Common myeloid progenitor, CD34-positive (primary cell): ENCODE data around the gene C9orf78.

Source experiments
- CTCF ChIA-PET: fragments of 350-600 bp; sonication (Branson Sonifier 250); formaldehyde crosslinking; loops from one replicate; lab custom pipeline; 2021; ENCODE audit warnings: antibody characterized with exemption; lab: Charles Lee
- POLR2A ChIA-PET: fragments of 350-600 bp; sonication (Branson Sonifier 250); formaldehyde crosslinking; loops from one replicate; lab custom pipeline; 2021; ENCODE audit warnings: antibody characterized with exemption; lab: Charles Lee
- DNase-seq, 3 donors: peaks; one replicate each; pipeline versions ENCODE4 v3.0.0 to v3.0.0-alpha.2; 2013
- H3K27ac ChIP-seq, 2 experiments: 1 replicate in 1 of 2; 2 replicates in 1 of 2; pipeline ENCODE4 v1.7.0; 2013; ENCODE audit warnings: inconsistent platforms in 2 of 2, low read length in 2 of 2, mild to moderate bottlenecking in 2 of 2, low read depth in 1 of 2, moderate library complexity in 1 of 2; ENCODE audit not compliant: severe bottlenecking in 2 of 2, insufficient read depth in 1 of 2, poor library complexity in 1 of 2
- H3K27me3 ChIP-seq, 5 experiments: replicated peaks in 2 of 5; 1 replicate in 3 of 5; 2 replicates in 2 of 5; pipeline versions ENCODE4 v1.6.1 to v1.7.0; 2013; ENCODE audit warnings: low read length in 4 of 5, mild to moderate bottlenecking in 2 of 5, moderate library complexity in 2 of 5, inconsistent platforms in 1 of 5; ENCODE audit not compliant: insufficient read depth in 5 of 5, control insufficient read depth in 4 of 5
- H3K36me3 ChIP-seq, 4 experiments: 1 replicate in 2 of 4; 2 replicates in 2 of 4; pipeline versions ENCODE4 v1.6.1 to v1.7.0; 2013; ENCODE audit warnings: low read length in 3 of 4, control low read depth in 1 of 4, mild to moderate bottlenecking in 1 of 4; ENCODE audit not compliant: control insufficient read depth in 4 of 4, insufficient read depth in 4 of 4
- H3K4me1 ChIP-seq, 4 experiments: 1 replicate in 3 of 4; 2 replicates in 1 of 4; pipeline versions ENCODE4 v1.6.1 to v1.7.1; 2013; ENCODE audit warnings: low read length in 3 of 4, mild to moderate bottlenecking in 3 of 4, control low read depth in 1 of 4, inconsistent platforms in 1 of 4, moderate library complexity in 1 of 4; ENCODE audit not compliant: control insufficient read depth in 4 of 4, insufficient read depth in 4 of 4; ENCODE audit errors: control extremely low read depth in 1 of 4
- H3K4me3 ChIP-seq, 7 experiments: 1 replicate in 4 of 7; 2 replicates in 3 of 7; pipeline versions ENCODE4 v1.5.1 to v1.7.0; 2013; ENCODE audit warnings: mild to moderate bottlenecking in 7 of 7, low read length in 6 of 7, moderate library complexity in 6 of 7, inconsistent platforms in 2 of 7, low read depth in 2 of 7, control low read depth in 1 of 7; ENCODE audit not compliant: insufficient read depth in 4 of 7, control insufficient read depth in 1 of 7; ENCODE audit errors: extremely low read depth in 1 of 7
- H3K9me3 ChIP-seq, 5 experiments: 1 replicate in 4 of 5; 2 replicates in 1 of 5; pipeline versions ENCODE4 v1.6.1 to v1.7.1; 2013; ENCODE audit warnings: low read length in 4 of 5, mild to moderate bottlenecking in 2 of 5, inconsistent platforms in 1 of 5, low read depth in 1 of 5, moderate library complexity in 1 of 5; ENCODE audit not compliant: control insufficient read depth in 4 of 5, insufficient read depth in 2 of 5; ENCODE audit errors: control extremely low read depth in 1 of 5
- WGBS: methylation state at CpG from one replicate; pipeline ENCODE4 v1.1.5; 2013; ENCODE audit not compliant: insufficient coverage; 5-methylcytosine and 5-hydroxymethylcytosine counted together

C9orf78 gene

GRCh38 chr9:129867136-129868022, 32.3 kb upstream of the C9orf78 start:
- Histone ChIP-seq H3K4me3 (no peak overlapping the region), H3K27ac (peak overlapping the region in 1 of 2 experiments; percentile 50), H3K27me3 (no peaks in the 10 kb centered on the region), H3K36me3 (peaks cover 5 to 64% (median 37%) of the 10 kb centered on the region in 4 experiments), H3K9me3 (no peaks in the 10 kb centered on the region), H3K4me1 (peaks cover 7 to 54% (median 34%) of the 10 kb centered on the region in 4 experiments)
- WGBS, result 90% methylated on average over 13 of the region's 17 CpGs
- POLR2A ChIA-PET, result no interaction called here
- CTCF ChIA-PET, result interaction anchor here (0.9 to 2.5 kb wide), 5 partner anchors 8 to 25 kb away, joined by 3 to 9 read pairs (median 3); no protein-coding TSS in a partner anchor
- DNase-seq, result no peak

GRCh38 chr9:129866394-129867135, 31.5 kb upstream of the C9orf78 start:
- 67% methylated on average over 17 of the region's 17 CpGs for WGBS
- ChIA-PET CTCF (interaction anchor here (0.9 to 3.6 kb wide), 4 partner anchors 9 to 73 kb away, joined by 3 to 20 read pairs (median 6); no protein-coding TSS in a partner anchor), POLR2A (no interaction called here)
- peak overlapping the region; percentile 22 to 50 for H3K27ac ChIP-seq
- peak in 2 of 3 donors; percentile 72 to 74 for DNase-seq
- peaks cover 10 to 62% (median 42%) of the 10 kb centered on the region in 4 experiments for H3K4me1 ChIP-seq
- peaks cover 5 to 67% (median 41%) of the 10 kb centered on the region in 4 experiments for H3K36me3 ChIP-seq
- no peak overlapping the region for H3K4me3 ChIP-seq
- H3K27me3 ChIP-seq, result no peaks in the 10 kb centered on the region
- no peaks in the 10 kb centered on the region for H3K9me3 ChIP-seq

- Histone ChIP-seq H3K9me3 (no peaks in the 10 kb centered on the region), H3K4me1 (peaks cover 11 to 69% (median 49%) of the 10 kb centered on the region in 4 experiments), H3K4me3 (no peak overlapping the region), H3K27me3 (no peaks in the 10 kb centered on the region), H3K36me3 (peaks cover 5 to 65% (median 40%) of the 10 kb centered on the region in 4 experiments), H3K27ac (no peak overlapping the region)
- DNase-seq, result no peak
- ChIA-PET POLR2A (no interaction called here), CTCF (interaction anchor here (0.9 to 3.6 kb wide), 8 partner anchors 8 to 72 kb away, joined by 3 to 20 read pairs (median 5); no protein-coding TSS in a partner anchor)
- 78% methylated on average over 9 of the region's 14 CpGs for WGBS
Measured at GRCh38 chr9:129865668-129866320, 30.7 kb upstream of the C9orf78 start.

GRCh38 chr9:129864991-129865647, 30.0 kb upstream of the C9orf78 start:
- peak in 2 of 3 donors; percentile 71 to 81 for DNase-seq
- Histone ChIP-seq H3K27me3 (no peaks in the 10 kb centered on the region), H3K4me3 (peak overlapping the region in 1 of 7 experiments; percentile 23), H3K36me3 (peaks cover 5 to 63% (median 38%) of the 10 kb centered on the region in 4 experiments), H3K27ac (peak overlapping the region; percentile 1 to 65), H3K9me3 (no peaks in the 10 kb centered on the region), H3K4me1 (peaks cover 11 to 76% (median 55%) of the 10 kb centered on the region in 4 experiments)
- CTCF ChIA-PET, result interaction anchor here (1.1 to 3.6 kb wide), 5 partner anchors 9 to 21 kb away, joined by 4 to 20 read pairs (median 5); no protein-coding TSS in a partner anchor
- 45% methylated on average over 9 of the region's 11 CpGs for WGBS
- POLR2A ChIA-PET, result interaction anchor here (0.6 kb wide), 1 partner anchor 77 kb away, joined by 3 read pairs; no protein-coding TSS in a partner anchor

- POLR2A ChIA-PET, result interaction anchor here (0.7 to 2.6 kb wide), 7 partner anchors 14 to 181 kb away, joined by 3 to 16 read pairs (median 6); partner anchors contain the start of genes C9orf78 and USP20
- CTCF ChIA-PET, result interaction anchor here (0.8 to 3.6 kb wide), 10 partner anchors 12 to 245 kb away, joined by 3 to 20 read pairs (median 4); no protein-coding TSS in a partner anchor
- Histone ChIP-seq H3K4me3 (peak overlapping the region in 3 of 7 experiments; percentile 26 to 62 (median 38)), H3K4me1 (peaks cover 11 to 71% (median 49%) of the 10 kb centered on the region in 4 experiments), H3K27me3 (no peaks in the 10 kb centered on the region), H3K36me3 (peaks cover 11 to 54% (median 33%) of the 10 kb centered on the region in 4 experiments), H3K27ac (peak overlapping the region in 1 of 2 experiments; percentile 71), H3K9me3 (no peaks in the 10 kb centered on the region)
- 0% methylated on average over 7 of the region's 14 CpGs for WGBS
- DNase-seq, result peak; percentile 98 to 100 (median 100)
Measured at GRCh38 chr9:129863059-129863690, 28.1 kb upstream of the C9orf78 start.
